Lower lobe of right lung (tissue), 2 donors: Measurements from ENCODE around the gene QRICH2. TPM values are rescaled to one million over a fixed set of nuclear protein-coding genes. Genes with fewer than 3 reads are reported as not detected.
A peak's percentile ranks its signal among the peaks of the same experiment; 100 is the strongest.
"Not testable (repeated sequence)": the region's sequence is repeated elsewhere in the genome, so short reads cannot be mapped to it uniquely, and the experiment has no call there.

Experiments
- ATAC-seq, 2 donors: fragments of 200-7000 bp; cut with Tn5 transposase; one replicate each; pipeline ENCODE4 v1.9.1; 2020 to 2022; ENCODE audit warnings: mild to moderate bottlenecking in 2 of 2, moderate library complexity in 2 of 2
- DNase-seq: peaks from one replicate; pipeline ENCODE4 v3.0.0-alpha.2; 2020
- H3K27ac ChIP-seq: fragments of 200-600 bp; one replicate; pipeline ENCODE4 v1.8.0; 2022
- H3K27me3 ChIP-seq: fragments of 200-600 bp; one replicate; pipeline ENCODE4 v1.8.0; 2022; ENCODE audit warnings: low read depth
- H3K36me3 ChIP-seq: fragments of 200-600 bp; one replicate; pipeline ENCODE4 v1.8.0; 2022; ENCODE audit warnings: mild to moderate bottlenecking
- H3K4me1 ChIP-seq: fragments of 200-600 bp; one replicate; pipeline ENCODE4 v1.8.0; 2022
- H3K4me3 ChIP-seq: fragments of 200-600 bp; one replicate; pipeline ENCODE4 v1.8.0; 2022; ENCODE audit warnings: mild to moderate bottlenecking
- H3K9me3 ChIP-seq: fragments of 200-600 bp; one replicate; pipeline ENCODE4 v1.8.0; 2022
- intact Hi-C: fragments of 100-400 bp; cut with DNase I; formaldehyde crosslinking; loops from one replicate; pipeline ENCODE4 v1.11.0; 2022
- total RNA-seq: library from RNA; stranded (reverse); fragmentation: NEBNext Ultra II Directional; extraction: Animal tissue kit (Norgen Biotek cat#: 25700); gene quantifications from one replicate; pipeline ENCODE4 v1.2.1, GENCODE V29; 2021
- TF ChIP-seq, protein P1 (sequence below): fragments of 200-600 bp; IDR thresholded peaks from one replicate; pipeline ENCODE4 v1.8.0; 2022; ENCODE audit warnings: antibody characterized with exemption, mild to moderate bottlenecking
- donor health status: DM: no; HTN: yes; CAD: no; lungs with severe emphysema.

The QRICH2 gene
- total RNA-seq, 1 donor from 2014 or later, result 4.5 TPM

DNA sequence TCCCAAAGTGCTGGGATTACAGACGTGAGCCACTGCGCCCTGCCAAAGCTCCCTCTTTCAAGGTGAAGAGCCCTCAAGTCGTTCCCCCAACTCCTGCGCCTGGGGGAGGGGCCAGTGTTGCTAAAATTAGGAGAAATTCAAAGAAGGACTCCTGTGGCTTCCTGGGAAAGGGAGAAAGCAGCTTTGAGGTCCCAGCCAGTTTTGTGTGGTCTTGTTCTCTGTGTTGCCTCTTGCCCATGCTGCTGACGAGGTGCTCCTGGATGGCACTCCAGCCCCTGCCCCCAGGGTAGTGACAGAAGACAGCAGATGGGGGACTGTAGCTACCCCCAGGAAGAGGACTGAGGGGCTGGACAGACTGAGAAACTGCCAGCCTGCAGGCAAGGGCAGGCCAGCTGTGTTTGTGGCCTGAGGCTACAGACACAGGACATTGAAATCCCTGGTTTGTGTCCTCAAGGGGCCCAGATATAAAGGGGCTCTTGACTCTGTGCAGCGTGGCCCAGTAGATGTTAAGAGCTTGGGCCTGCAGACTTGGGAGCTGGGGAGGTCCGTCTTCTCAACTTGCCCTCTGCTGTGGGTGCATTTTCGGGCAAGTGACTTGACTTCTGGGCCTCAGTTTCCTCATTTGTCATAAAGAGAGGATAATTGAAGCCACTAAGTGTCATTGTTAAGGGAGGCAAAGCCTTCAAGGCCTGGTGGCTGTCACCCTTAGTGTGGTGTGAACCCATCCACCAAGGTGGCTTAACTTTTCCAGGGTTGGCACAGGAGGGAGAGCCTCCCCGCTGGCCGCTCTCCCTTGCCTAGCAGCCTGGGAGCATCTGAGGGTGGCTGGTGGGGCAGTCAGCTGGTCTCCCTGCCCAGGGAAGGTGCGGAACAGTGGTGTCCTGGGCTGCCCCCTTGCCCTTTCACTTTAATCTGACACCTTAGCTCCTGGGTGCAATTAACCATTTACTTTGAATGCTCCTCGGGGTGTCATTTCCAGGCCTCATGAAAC, 38.8 kb downstream of the QRICH2 start:
- no peak for ATAC-seq
- peaks cover 23% of the 10 kb centered on the region for H3K36me3 ChIP-seq
- H3K9me3 ChIP-seq, result no peaks in the 10 kb centered on the region
- peaks cover 84% of the 10 kb centered on the region for H3K4me1 ChIP-seq
- H3K27me3 ChIP-seq, result no peaks in the 10 kb centered on the region
- H3K4me3 ChIP-seq, result peak overlapping the region; percentile 92
- peak overlapping the region; percentile 93 for H3K27ac ChIP-seq
- DNase-seq, result no peak
- TF ChIP-seq, protein P1, sequence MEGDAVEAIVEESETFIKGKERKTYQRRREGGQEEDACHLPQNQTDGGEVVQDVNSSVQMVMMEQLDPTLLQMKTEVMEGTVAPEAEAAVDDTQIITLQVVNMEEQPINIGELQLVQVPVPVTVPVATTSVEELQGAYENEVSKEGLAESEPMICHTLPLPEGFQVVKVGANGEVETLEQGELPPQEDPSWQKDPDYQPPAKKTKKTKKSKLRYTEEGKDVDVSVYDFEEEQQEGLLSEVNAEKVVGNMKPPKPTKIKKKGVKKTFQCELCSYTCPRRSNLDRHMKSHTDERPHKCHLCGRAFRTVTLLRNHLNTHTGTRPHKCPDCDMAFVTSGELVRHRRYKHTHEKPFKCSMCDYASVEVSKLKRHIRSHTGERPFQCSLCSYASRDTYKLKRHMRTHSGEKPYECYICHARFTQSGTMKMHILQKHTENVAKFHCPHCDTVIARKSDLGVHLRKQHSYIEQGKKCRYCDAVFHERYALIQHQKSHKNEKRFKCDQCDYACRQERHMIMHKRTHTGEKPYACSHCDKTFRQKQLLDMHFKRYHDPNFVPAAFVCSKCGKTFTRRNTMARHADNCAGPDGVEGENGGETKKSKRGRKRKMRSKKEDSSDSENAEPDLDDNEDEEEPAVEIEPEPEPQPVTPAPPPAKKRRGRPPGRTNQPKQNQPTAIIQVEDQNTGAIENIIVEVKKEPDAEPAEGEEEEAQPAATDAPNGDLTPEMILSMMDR, result no peak
- intact Hi-C loops, result no loop called here

DNA sequence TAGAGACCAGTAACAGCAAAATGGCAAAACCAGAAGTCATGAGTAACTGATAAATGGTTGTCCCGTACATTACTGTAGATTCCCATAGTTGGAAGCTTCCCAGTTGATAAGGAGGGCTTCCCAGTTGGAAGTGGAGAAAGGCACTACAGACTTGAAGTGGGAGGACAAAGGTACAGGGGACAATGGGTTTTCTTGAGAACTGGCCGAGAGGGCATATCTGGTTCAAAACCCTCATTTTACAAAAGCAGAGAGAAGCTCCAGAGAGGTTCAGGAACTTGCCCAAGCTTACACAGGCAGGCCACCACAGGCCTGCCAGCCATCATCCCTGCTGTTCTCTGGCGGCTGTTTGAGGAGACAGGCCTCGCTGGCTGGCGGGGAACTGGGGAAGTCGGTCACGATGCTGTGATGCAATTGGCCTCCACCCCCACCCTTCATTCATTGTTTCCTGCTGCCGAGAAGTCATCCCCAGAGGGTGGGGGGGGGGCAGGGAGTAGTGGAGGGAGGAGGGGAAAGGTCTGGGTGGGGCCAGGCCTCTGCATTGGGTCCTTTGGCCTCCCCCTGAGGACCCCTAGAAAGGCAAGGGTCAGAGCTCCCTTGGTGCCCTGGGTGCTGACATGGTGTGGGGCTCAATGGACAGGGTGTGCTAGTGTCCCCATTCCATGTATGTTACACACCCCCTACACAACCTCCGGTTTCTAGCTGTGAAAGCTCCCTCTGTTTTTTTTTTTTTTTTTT, 39.9 kb downstream of the QRICH2 start:
- Histone ChIP-seq H3K4me1 (peaks cover 84% of the 10 kb centered on the region), H3K27ac (peak overlapping the region; percentile 93), H3K36me3 (peaks cover 23% of the 10 kb centered on the region), H3K9me3 (no peaks in the 10 kb centered on the region), H3K27me3 (no peaks in the 10 kb centered on the region), H3K4me3 (peak overlapping the region; percentile 92)
- peak; percentile 16 for ATAC-seq
- intact Hi-C loops, result no loop called here
- DNase-seq, result peak; percentile 88
- TF ChIP-seq, protein P1, result no peak

DNA sequence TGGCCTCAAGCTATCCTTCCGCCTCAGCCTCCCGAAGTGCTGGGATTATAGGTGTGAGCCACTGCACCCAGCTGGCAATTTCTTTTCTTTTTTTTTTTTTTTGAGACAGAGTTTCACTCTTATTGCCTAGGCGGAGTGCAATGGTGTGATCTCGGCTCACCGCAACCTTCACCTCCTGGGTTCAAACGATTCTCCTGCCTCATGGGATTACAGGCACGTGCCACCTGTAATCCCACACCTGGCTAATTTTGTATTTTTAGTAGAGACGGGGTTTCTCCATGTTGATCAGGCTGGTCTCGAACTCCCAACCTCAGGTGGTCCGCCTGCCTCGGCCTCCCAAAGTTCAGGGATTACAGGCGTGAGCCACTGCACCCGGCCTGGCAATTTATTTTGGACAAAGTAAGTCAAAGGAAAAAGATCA, 40.5 kb downstream of the QRICH2 start:
- H3K4me1 ChIP-seq, result peaks cover 84% of the 10 kb centered on the region

DNA sequence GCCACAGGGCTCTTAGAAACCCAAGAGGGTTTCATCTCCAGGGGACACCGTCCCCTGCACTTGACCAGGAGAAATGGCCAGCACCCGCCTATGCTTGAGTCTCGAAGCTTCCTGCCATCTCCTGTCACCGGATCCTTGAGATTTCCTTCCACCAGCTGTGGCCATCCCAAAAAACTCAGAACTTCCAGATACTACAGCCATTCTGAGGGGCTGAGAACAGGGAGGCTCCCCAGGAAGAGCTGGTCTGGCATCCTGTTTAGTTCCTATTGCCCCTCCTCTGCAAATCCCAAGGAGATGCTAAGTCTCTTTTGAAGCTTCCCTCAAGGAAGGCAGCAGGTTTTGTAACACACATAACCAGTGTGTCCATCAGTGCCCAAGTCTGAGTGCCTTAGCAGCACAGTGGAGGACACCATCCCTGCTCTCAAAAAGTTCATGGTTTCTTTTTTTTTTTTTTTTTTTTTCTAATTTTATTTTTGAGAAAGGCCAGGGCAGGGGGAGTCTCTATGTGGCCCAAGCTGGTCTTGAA, 41.0 kb downstream of the QRICH2 start:
- peak overlapping the region; percentile 93 for H3K27ac ChIP-seq
- H3K4me1 ChIP-seq, result peaks cover 84% of the 10 kb centered on the region
- peak overlapping the region; percentile 92 for H3K4me3 ChIP-seq
- DNase-seq (no peak), ATAC-seq (no peak)
- no peaks in the 10 kb centered on the region for H3K27me3 ChIP-seq
- TF ChIP-seq, protein P1, result no peak
- intact Hi-C loops, result no loop called here
- H3K36me3 ChIP-seq, result peaks cover 23% of the 10 kb centered on the region
- H3K9me3 ChIP-seq, result no peaks in the 10 kb centered on the region

More for the DNA sequence above, 40.5 kb downstream of the QRICH2 start:
- H3K27me3 ChIP-seq, ATAC-seq, H3K9me3 ChIP-seq, intact Hi-C loops, DNase-seq: not testable (repeated sequence)
- H3K36me3 ChIP-seq, result peaks cover 23% of the 10 kb centered on the region
- peak overlapping the region; percentile 93 for H3K27ac ChIP-seq
- peak overlapping the region; percentile 92 for H3K4me3 ChIP-seq

DNA sequence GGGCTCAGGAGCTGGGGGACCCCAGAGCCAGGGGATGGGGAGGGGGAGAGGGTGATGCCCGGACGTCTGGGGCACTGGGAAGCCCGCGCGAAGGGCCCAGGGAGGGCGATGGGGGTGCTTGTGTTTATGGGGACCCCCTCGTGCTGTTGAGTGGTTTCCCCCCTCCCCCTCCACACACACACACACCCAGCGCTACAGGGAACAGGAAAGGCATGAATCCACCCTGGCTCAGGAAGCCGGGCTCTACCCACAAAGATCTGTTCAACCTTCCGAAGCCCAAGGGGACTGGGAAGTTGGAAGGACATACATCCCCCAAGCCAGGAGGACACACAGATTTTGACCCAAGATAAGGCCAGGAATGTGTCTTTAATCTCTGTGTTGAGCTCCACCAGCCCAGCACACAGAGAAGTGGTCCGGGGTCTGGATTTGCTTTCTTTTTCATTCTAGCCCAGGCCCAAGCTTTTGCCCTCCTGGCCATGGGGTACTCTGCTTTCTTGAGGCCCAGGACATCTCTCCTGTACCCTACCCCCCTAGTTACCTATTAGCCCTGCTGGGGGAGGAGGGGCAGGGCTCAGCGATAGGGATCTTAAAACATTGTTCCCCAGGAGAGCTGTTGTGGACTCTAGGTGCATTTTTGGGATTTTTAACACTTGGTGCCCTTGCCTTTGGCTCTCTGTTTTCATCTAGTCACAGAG, 41.7 kb downstream of the QRICH2 start:
- ATAC-seq (no peak), DNase-seq (no peak)
- TF ChIP-seq, protein P1, result no peak
- intact Hi-C loops, result no loop called here
- H3K4me3 ChIP-seq, result peak overlapping the region; percentile 92
- peaks cover 23% of the 10 kb centered on the region for H3K36me3 ChIP-seq
- no peaks in the 10 kb centered on the region for H3K9me3 ChIP-seq
- H3K27ac ChIP-seq, result peak overlapping the region; percentile 93
- peaks cover 78% of the 10 kb centered on the region for H3K4me1 ChIP-seq
- H3K27me3 ChIP-seq, result no peaks in the 10 kb centered on the region
